GM21526 (cell line): ENCODE data around the gene MPV17.
"Not testable (repeated sequence)": the region's sequence is repeated elsewhere in the genome, so short reads cannot be mapped to it uniquely, and the experiment has no call there.

Experiments
- ATAC-seq: cut with Tn5 transposase; IDR thresholded peaks from one replicate; pipeline ENCODE4 v1.9.1; 2021; ENCODE audit warnings: moderate library complexity; ENCODE audit not compliant: unreplicated experiment, low FRiP score

MPV17 gene, protein sequence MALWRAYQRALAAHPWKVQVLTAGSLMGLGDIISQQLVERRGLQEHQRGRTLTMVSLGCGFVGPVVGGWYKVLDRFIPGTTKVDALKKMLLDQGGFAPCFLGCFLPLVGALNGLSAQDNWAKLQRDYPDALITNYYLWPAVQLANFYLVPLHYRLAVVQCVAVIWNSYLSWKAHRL

GRCh38 chr2:27322766-27323595 is at the start of gene MPV17:
Gene MPV17, minus strand, starts transcription at chr2:27323097. Its CDS starts 580 bp downstream, at chr2:27322517.
- peak; percentile 73 for ATAC-seq

DNA sequence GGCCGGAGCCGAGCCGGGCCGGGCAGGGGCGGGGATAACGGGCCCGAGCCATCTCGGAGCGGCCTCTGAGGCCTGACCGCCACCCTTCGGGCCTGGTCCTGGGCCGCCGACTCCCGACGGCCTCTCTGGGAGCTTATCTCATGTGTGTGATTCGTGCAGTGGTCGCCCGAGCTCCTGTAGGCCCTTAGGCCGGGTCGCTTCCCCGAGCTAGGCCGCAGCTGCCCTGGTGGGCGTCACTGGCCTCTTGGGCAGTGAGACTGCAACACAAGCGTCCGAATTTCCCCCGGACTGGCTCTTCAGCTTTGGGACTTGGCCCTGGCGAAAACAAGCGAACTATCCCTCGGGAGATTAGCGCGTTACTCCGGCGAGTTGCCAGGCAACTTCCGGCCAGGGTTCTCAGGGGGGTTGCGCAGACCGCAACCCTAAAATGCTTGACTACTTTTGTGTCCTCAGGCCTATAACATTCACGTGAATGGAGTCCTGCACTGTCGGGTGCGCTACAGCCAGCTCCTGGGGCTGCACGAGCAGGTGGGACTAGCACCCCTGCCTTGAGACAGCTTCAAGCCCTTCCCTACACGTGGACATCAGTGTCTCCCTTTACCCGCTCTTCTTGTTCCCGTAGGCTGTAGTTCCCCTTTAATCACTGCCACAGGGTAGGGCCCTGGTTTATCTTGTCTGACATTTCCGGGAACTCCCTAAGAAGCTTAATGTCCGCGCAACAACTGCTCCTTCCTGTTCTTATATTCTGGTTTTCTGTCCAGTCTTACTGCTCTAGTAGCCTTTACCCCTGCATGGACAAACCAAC is 48.1 kb upstream of the MPV17 start:
- peak; percentile 19 for ATAC-seq

DNA sequence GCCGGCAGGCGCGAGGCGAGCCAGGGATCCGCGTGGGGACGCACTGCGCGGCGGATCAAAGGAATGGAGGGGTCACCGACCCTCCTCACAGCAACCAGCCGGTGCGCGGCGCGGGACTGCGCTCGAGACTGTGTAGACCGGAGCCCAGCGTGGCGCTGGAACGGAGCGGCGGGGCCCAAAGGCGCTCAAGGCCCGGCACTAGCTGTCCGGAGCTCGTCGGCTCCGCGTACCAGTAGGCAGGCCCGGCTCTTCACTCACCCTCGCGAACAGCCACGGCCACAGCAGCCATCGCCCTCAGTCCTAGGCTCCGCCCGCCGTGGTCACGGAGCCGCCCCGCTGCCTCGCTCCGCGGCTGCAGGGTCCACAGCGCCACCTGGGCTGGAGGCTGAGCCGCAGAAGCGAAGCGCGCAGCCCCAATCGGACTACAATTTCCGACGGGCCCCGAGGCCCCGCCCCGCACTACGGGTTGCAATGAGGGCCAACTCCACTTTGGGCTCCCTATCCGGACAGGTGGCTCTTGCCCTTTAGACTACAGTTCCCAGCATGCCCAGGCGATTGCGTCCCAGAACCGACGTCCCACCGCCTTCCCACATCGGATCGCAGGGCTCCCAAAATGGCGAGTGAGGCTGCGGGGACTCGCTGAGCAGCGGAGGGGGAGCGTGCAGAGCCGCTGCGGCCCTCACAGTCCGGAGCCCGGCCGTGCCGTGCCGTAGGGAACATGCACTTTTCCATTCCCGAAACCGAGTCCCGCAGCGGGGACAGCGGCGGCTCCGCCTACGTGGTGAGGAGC is 47.3 kb upstream of the MPV17 start, which contains the start of the genes EIF2B4 and SNX17:
Gene EIF2B4 (minus strand): TSS at position 313 of the 790 bp plus-strand sequence. CDS start 24 bp downstream, at position 289.
Gene SNX17 (plus strand): TSS at position 591 of the 790 bp plus-strand sequence. CDS start 128 bp downstream, at position 719.
- peak; percentile 82 for ATAC-seq

- no peak for ATAC-seq
These were observed 46.7 kb upstream of the MPV17 start for GRCh38 chr2:27369471-27370025.

DNA sequence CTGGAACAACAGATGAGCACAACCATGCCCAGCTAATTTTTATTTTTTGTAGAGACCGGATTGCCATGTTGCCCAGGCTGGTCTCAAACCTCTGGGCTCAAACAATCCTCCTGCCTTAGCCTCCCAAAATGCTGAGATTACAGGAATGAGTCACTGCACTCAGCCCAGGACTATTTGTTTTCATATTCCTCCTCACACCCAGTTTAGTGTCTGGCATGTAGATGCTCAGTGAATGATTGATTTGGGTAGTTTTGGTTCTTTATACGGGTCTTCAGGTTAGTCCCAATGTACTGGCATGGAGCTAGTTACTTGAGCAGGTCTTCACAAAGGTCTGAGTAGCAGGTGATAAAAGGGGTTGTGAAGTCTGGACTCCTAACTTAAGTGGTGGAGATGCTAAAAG is 41.0 kb upstream of the MPV17 start:
- ATAC-seq, result no peak

GRCh38 chr2:27362678-27363420 is 40.0 kb upstream of the MPV17 start:
- no peak for ATAC-seq

DNA sequence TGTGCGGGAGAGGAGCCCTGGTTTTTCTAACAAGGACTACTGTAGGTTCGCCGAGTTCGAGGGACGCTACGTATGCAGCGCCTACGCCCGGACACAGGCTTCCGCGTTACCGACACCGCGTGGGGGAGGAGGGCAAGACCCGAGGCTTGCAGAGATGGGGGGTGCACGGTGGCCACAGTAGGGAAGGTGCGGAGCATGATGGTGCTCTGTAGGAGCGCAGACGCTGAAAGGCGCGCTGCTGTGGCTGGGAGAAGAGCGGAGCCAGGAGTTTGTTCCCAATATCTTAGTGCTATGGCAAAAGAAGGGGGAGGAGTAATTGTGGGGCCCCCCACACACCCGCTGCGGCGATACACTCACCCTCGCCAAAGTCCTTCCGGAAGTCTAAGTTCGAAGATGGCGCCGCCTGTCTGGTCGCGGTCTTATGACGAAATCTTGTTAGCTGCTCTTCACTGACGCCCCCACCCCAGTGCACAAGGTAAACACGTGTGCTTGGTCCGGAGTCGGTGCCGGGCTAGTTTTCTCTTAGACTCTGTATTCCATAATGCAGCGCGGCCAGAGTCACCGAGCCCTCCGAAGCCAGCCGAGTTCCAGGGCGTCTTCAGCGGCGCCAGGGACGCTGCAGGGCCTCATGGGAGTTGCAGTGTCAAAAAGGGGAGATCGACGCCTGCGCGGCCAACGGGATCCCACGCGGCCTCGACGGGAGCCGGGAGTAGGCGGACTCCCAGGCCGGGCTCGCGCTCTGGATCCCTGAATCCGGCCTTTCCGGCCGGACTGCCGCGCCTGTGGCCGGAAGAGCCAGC is 33.7 kb upstream of the MPV17 start, which contains the start of gene GTF3C2:
Gene GTF3C2 (minus strand): TSS at position 383 of the 800 bp plus-strand sequence. CDS start 13,210 bp downstream, outside the sequence.
- ATAC-seq, result peak; percentile 61

- ATAC-seq, result peak; percentile 39
These were observed 33.1 kb upstream of the MPV17 start for GRCh38 chr2:27356056-27356381.

GRCh38 chr2:27354597-27354927 is 31.7 kb upstream of the MPV17 start:
- ATAC-seq, result no peak

DNA sequence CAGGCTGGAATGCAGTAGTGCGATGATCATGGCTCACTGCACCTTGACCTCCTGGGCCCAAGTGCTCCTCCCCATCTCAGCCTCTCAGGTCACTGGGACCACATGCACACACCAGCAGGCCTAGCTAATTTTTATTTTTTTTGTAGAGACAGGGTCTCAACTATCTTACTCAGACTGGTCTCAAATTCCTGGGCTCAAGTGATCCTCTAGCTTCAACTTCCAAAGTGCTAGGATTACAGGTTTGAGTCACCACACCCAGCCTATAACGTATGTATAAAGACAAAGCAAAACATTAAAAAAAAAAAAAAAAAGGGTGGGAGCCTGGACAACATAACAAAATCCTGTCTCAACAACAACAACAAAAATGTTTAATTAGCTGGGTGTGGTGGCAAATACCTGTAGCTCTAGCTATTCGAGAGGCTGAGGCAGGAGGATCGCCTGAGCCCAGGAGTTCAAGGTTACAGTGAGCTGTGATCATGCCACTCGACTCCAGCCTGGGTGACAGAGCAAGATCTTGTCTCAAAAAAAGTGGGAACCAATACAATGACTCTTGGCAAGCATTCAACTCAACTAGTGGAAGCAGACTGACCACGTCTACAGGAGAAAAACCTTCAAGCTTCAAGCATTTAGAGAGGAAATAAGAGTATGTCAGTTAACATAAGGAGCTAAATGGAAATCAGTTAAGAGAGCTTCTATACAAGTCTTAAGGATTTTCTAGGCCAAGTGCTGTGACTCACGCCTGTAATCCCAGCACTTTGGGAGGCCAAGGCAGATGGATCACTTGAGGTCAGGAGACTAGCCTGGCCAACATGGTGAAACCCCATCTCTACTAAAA is 31.1 kb upstream of the MPV17 start:
- ATAC-seq, result no peak

GRCh38 chr2:27353386-27353761 is 30.5 kb upstream of the MPV17 start:
- ATAC-seq, result not testable (repeated sequence)

- ATAC-seq, result no peak
These were observed 29.1 kb upstream of the MPV17 start for GRCh38 chr2:27351802-27352598.

- ATAC-seq, result no peak
These were observed 27.3 kb upstream of the MPV17 start for GRCh38 chr2:27350106-27350693.

- ATAC-seq, result no peak
These were observed 24.7 kb upstream of the MPV17 start for GRCh38 chr2:27347641-27348040.

GRCh38 chr2:27336173-27336572 is 13.3 kb upstream of the MPV17 start:
- ATAC-seq, result no peak

DNA sequence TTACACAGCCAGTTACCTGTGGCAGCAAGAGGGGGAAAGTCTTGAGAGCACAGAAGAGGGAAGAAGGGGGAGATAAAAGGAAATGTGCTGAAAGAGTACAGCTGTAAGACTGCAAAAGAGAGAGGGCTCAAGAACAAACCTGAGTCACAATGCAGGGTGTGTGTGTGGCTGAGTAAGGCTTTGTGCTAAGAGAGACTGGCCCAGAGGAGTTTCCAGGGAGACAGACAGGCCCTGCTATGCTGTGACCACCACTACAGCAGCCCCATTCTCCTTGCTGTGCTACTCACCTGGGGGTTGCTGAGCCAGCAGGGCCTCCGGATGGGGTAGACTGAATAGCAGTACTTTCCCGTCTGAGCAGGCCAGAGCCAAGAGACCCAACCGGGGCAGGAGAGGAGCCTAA is 12.4 kb upstream of the MPV17 start:
- no peak for ATAC-seq

- no peak for ATAC-seq
These were observed 1.8 kb upstream of the MPV17 start for GRCh38 chr2:27324720-27325119.
